Measurements from ENCODE around the gene CCN2.

CCN2 gene

DNA sequence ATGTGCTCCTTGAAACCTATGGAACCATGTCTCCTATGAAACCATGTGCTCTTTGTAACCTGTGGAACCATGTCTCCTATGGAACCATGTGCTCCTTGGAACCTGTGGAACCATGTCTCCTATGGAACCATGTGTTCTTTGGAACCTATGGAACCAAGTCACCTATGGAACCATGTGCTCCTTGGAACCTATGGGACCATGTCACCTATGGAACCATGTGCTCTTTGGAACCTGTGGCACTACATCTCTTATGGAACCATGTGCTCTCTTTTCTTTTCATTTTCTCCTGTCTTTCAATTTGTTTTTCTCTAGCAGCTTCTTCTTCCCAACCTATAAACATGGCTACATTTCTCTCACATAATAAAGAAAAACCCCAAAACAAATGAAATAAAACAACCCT lies 11.9 kb upstream of the CCN2 start:
- DNase-seq: no peak

- DNase-seq: no peak
Observed at GRCh38 chr6:131960371-131961133, 9.4 kb upstream of the CCN2 start.

DNA sequence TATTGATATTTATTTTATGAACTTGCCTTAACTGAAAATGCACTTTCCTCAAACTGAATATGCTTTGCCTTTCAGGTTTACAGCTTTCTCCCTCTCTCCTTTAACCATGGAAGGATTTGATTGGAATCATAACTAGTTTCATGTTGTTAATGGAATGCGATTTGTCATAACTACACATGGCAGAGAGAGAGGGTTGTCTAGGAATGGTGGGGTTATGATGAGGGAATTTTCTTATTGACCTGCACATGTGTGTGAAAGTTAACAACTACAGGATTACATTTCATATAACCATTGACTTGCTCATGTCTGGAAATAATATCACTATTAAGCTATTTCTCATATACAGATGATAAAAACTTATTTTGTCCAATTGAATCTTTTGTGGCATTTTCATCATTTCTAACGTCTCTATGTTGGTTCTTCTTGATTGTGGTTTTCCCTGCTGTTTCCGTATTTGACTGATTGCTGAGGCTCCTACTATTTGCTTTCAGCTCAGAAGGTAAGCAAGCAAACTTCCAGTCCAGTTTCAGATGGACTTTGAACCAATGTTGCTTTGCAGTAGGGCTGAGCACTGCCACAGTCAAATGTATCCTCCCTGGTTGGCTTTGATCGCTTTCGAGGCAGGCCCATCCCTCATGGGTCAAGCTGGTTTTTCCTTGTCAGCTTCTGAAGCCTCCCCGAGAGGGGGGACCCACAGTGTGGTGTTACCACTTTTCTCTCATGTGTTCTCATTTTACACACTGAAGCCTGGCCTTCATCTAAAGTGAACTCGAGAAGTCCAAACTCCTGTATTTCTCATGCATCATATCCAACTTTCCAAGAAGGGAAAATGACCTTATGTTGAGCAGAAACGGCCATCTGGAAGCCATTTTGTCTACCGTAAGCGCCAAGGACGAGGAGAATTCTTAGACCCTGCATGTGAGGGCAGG lies 7.6 kb upstream of the CCN2 start:
- no peak for DNase-seq

- DNase-seq: no peak
Observed at GRCh38 chr6:131958095-131958494, 6.9 kb upstream of the CCN2 start.

GRCh38 chr6:131955876-131956275 lies 4.7 kb upstream of the CCN2 start:
- no peak for DNase-seq

DNA sequence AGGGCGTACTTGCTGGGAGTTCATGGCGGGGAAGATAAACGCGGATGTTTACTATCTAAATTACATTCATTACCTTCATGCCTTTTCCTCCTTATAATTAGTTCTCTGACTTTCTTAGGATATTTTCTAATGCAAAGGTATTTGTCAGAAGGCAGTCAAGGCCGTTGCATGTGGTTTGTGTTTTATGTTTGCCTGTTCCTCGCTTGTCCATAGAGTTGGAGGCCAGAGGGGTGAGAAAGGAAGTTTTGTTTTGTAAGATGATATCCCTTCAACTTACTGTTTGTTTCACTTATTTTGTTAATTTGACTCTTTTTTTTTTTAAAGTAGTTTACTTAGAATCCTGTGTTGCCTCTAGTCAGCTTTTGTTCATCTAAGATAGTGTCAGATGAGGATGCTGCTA lies 4.0 kb upstream of the CCN2 start:
- no peak for DNase-seq

DNA sequence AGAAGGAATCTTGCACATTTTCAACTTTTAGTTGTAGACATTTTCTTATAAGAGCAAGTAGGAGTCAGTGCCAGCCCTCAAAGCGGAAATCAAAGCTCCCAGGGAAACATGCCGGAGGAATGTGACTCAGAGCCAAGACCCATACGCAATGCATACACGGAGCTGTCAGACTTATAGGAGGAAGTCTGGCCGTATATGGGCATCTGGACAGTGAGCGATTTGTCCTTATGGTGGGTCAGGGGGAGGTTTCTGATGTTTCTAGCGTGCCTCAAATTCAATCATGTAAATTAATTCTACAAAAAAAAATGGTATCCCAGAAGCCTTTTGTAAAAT lies 3.6 kb upstream of the CCN2 start:
- no peak for DNase-seq

GRCh38 chr6:131954059-131954774 lies 3.0 kb upstream of the CCN2 start:
- no peak for DNase-seq

DNA sequence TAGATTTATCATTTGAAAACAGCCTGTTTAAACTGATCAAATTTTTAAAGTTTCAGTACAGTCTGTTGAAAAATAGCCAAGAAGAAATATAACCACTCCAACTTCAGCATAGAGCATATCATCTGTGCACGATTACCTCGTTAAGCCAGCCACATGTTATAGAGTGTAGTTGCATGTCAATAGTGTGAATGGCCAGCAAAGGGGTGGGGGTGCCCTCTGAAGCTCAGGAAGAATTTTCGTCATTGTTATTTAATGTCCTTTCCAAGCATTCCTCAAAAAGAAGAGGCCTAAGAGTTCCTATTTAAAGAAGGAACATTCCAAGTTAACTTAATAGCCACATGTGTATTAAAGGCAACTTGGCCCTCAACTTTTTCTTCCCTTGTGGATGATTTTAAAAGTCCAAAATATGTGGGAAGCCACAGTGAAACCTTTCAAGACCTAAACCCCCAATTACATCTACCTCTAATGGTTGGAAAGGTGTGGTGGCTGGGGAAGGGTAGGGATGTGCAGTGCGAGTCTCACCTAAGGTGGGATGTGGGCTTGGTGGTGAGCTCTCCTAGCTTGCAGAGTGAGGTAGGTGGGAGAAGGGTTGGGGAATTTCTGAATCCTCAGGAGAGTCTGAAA lies 1.8 kb upstream of the CCN2 start:
- no peak for DNase-seq

DNA sequence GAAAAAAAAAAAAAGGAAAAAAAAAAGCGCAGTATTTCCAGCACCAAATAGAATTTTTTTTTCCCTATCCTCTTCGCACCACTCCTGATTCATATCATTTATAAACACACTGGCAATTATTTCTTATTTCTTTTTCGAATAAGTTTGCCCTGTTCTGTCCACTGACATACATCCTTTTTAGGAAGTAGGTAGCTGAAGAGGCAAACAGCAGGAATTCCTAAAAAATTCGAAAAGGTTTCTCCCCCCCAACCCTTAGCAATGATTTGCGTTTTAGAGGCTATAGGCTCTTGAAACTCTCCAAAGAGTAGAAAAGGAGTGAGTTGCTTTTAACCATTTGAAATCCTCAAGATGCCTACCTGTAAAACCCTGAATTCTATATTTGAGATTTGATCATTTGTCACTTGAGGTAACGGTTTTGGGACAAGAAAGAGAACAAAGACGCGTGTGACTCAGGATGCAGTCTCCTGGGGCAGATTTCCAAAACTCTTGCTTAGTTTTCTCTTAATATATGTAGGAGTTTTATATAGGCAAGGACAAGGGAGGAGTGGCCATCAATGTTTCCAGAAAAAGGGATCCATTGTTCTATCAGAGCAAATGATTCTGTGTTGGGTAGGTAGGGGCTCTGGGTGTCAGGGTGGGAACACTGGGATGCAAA lies 531 bp upstream of the CCN2 start:
- DNase-seq: no peak

DNA sequence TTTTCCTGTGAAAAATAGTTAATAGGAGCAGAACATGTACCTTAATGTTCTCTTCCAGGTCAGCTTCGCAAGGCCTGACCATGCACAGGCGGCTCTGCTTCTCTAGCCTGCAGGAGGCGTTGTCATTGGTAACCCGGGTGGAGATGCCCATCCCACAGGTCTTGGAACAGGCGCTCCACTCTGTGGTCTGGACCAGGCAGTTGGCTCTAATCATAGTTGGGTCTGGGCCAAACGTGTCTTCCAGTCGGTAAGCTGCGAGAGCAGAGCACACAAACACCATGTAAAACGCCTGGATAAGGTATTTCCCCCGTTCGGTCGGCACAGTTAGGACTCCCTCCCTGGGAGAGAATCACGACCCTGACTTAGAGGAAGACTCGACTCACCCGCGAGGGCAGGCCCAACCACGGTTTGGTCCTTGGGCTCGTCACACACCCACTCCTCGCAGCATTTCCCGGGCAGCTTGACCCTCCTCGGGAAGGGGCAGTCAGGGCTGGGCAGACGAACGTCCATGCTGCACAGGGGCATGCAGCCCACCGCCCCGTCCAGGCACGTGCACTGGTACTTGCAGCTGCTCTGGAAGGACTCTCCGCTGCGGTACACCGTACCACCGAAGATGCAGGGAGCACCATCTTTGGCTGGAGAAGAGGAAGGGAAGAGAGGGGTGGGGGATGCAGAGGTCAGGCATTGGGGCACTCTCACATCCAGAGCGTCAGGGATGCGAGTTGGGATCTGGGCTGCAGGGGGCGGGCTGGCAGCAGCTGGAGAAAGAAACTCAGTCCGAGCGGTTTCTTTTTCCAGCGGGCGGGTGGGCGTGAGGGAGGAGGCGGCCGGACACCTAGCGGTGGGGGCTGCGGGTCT lies 1.0 kb downstream of the CCN2 start:
- DNase-seq: no peak

GRCh38 chr6:131949620-131949908 lies 1.6 kb downstream of the CCN2 start:
- DNase-seq: no peak

GRCh38 chr6:131948692-131949619 lies 2.2 kb downstream of the CCN2 start:
- DNase-seq: no peak

- DNase-seq: no peak
Observed at GRCh38 chr6:131947986-131948661, 3.0 kb downstream of the CCN2 start.

GRCh38 chr6:131946992-131947955 lies 3.9 kb downstream of the CCN2 start:
- DNase-seq: no peak

DNA sequence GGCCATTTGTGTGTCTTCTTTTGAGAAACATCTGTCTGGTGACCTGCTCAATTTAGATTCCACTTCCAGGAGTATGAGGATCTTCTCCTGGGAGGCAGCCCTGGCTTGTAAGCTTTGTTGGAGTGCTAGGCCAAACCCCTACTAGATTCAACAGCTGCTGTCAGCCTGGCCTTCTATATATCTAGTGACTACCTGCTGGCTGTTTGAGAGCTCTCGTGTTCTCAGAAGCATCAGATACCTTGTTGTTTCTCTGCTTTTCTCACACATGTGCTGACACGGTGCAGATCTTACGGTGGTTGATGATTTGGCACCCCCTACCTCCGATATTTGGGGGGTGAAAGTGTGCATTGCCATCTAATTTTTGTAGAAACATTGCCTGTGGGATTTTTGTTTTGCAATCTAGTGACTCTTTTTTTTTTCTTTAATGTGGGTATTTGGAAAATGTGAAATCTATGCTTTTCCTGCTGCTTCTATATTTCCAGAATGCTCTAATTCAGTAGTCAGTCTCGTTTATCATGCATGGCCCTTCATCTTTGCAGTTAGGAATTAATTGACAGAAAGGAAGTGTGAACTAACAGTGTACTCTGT lies 4.7 kb downstream of the CCN2 start:
- no peak for DNase-seq

- DNase-seq: no peak
Observed at GRCh38 chr6:131945971-131946370, 5.2 kb downstream of the CCN2 start.
